BE2C (cell line): ENCODE results near the gene OPA3. TPM values are rescaled to one million over a fixed set of nuclear protein-coding genes. Genes with fewer than 3 reads are reported as not detected.
"Not testable (repeated sequence)": the region's sequence is repeated elsewhere in the genome, so short reads cannot be mapped to it uniquely, and the experiment has no call there.

Experiments used
- DNase-seq: peaks from one replicate; pipeline ENCODE4 v3.0.0-alpha.2; 2020
- H3K27me3 ChIP-seq: fragments of 250-450 bp; sonication (Bioruptor Pico); 2 replicates; pipeline ENCODE4 v1.5.1; 2020; ENCODE audit warnings: mild to moderate bottlenecking
- H3K36me3 ChIP-seq: fragments of 250-450 bp; sonication (Bioruptor Pico); 2 replicates; pipeline ENCODE4 v1.5.1; 2020; ENCODE audit warnings: mild to moderate bottlenecking
- H3K4me1 ChIP-seq: fragments of 250-450 bp; sonication (Bioruptor Pico); 2 replicates; pipeline ENCODE4 v1.5.1; 2020
- H3K4me3 ChIP-seq: 2 replicates; pipeline ENCODE4 v1.5.1; 2011; ENCODE audit warnings: low read depth, low read length
- H3K9me3 ChIP-seq: fragments of 250-450 bp; sonication (Bioruptor Pico); 2 replicates; pipeline ENCODE4 v1.5.1; 2020
- polyA plus RNA-seq: library from polyadenylated mRNA; unstranded; fragments of >200 nt; gene quantifications from one replicate; pipeline ENCODE4 v1.2.1, GENCODE V29; 2012; ENCODE audit warnings: low read depth, missing spikeins; ENCODE audit not compliant: insufficient read length, insufficient read depth
- TF ChIP-seq, protein P1 (sequence below): IDR thresholded peaks from 2 replicates; pipeline ENCODE4 v1.5.1; 2012; ENCODE audit warnings: mild to moderate bottlenecking, low read depth, low read length

OPA3 gene
- polyA plus RNA-seq = 11.8 TPM

DNA sequence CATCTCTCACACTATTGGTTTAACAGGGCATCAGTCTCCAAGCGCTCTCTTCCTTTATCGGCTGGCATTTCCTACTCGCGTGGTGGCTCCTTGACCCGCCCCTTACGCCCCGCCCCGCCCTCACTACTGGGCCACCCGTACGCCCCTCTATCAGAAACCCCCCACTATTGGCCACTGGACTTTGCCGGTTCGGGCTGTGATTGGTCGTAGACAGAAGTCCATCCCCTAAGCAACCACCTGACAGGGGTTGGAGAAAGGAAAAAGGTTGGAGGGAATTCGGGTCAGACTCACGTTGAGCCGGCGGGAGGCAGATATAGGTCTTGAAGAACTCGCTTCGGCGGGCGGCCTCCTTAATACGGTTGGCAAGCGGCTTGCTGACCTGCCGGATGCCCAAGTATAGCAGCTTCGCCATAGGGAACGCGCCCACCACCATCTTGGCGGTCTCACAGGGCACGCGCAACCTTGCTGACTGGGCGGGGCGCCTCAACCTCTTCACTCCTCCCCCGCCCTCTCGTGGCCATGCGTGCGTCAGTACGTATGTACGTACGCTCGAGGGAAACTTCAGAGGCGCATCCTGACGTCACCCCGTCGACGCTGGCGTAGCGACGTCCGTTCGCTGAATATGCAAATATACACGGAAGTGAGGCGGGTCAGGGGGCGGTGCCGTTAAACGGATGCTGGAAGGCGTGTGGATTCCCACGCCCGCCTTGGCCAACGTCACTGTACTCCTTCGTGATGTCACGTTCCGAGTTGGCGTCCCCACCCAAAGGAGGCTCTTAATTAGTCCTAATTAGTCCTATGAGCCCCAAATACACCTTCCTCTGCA is at the start of gene OPA3:
OPA3 (minus strand) TSS at position 471 of the 826 bp plus-strand sequence; CDS start at position 433, 38 bp downstream.
- H3K9me3 ChIP-seq = no peaks in the 10 kb centered on the region
- peak within 1 kb of the TSS; percentile 83 for H3K4me3 ChIP-seq
- no peaks in the 10 kb centered on the region for H3K4me1 ChIP-seq
- peak; percentile 99 for DNase-seq
- TF ChIP-seq, protein P1, sequence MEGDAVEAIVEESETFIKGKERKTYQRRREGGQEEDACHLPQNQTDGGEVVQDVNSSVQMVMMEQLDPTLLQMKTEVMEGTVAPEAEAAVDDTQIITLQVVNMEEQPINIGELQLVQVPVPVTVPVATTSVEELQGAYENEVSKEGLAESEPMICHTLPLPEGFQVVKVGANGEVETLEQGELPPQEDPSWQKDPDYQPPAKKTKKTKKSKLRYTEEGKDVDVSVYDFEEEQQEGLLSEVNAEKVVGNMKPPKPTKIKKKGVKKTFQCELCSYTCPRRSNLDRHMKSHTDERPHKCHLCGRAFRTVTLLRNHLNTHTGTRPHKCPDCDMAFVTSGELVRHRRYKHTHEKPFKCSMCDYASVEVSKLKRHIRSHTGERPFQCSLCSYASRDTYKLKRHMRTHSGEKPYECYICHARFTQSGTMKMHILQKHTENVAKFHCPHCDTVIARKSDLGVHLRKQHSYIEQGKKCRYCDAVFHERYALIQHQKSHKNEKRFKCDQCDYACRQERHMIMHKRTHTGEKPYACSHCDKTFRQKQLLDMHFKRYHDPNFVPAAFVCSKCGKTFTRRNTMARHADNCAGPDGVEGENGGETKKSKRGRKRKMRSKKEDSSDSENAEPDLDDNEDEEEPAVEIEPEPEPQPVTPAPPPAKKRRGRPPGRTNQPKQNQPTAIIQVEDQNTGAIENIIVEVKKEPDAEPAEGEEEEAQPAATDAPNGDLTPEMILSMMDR = no peak
- H3K27me3 ChIP-seq = no peaks in the 10 kb centered on the region
- no peaks in the 10 kb centered on the region for H3K36me3 ChIP-seq

DNA sequence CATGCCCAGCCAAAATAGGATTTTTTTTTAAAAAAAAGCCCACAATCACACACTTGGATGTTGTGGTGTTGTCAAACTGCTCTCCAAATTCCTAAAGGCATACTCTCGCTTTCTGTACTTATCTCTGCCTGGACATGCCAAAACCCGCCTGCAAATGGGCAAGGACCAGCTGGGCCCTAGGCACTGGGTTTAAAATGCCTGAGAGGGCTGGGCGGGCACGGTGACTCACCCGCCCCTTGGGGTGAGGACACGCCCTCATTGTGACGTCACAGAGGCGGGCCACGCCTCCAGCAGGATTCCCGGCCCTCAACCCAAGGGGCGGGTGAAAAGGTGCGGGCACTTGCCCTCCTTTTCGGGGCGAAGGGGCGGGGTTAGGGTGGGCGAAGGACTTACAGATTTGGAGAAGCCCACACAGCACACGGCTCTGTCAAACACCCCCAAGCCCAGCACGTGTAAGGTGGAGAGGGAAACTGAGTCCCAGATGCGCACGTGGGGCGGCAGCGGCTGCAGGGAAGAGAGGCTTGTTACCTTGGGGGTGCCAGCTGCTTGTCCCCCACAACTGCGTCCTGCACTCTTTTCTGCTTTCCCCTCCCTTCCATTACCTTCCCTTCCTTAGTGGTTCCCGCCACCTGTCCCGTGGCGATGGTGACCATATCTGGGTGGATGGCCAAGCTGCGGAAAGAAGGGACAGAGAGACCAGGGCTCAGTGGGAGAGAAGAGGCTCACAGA is 48.0 kb upstream of the OPA3 start:
- peak; percentile 87 for DNase-seq
- no peaks in the 10 kb centered on the region for H3K4me1 ChIP-seq
- no peaks in the 10 kb centered on the region for H3K27me3 ChIP-seq
- TF ChIP-seq, protein P1 = no peak
- no peak overlapping the region for H3K4me3 ChIP-seq
- H3K9me3 ChIP-seq = no peaks in the 10 kb centered on the region
- no peaks in the 10 kb centered on the region for H3K36me3 ChIP-seq

- H3K27me3 ChIP-seq = no peaks in the 10 kb centered on the region
- TF ChIP-seq, protein P1 = no peak
These were observed 45.9 kb upstream of the OPA3 start for GRCh38 chr19:45630463-45630862.

GRCh38 chr19:45629704-45630103 is 45.1 kb upstream of the OPA3 start:
- Histone ChIP-seq H3K27me3 (no peaks in the 10 kb centered on the region), H3K4me3 (no peak overlapping the region), H3K4me1 (no peaks in the 10 kb centered on the region), H3K9me3 (no peaks in the 10 kb centered on the region), H3K36me3 (no peaks in the 10 kb centered on the region)
- DNase-seq = no peak
- TF ChIP-seq, protein P1 = no peak

More at GRCh38 chr19:45630463-45630862, 45.9 kb upstream of the OPA3 start:
- Histone ChIP-seq H3K9me3 (no peaks in the 10 kb centered on the region), H3K4me1 (no peaks in the 10 kb centered on the region), H3K4me3 (no peak overlapping the region), H3K36me3 (no peaks in the 10 kb centered on the region)
- no peak for DNase-seq

DNA sequence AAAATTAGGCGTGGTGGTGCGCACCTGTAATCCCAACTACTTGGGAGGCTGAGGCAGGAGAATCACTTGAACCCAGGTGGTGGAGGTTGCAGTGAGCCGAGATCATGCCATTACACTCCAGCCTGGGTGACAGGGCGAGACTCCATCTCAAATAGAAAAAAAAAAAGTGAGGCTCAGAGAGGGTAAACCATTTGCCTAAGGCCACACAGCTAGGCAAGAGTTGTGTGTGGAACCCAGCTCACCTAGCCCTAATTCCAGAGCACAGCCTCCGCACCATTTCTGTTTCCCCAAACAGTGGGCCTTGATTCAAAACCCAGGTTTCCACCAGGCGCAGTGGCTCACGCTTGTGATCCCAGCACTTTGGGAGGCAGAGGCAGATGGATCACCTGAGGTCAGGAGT is 43.6 kb upstream of the OPA3 start:
- not testable (repeated sequence) for DNase-seq, H3K9me3 ChIP-seq, H3K4me1 ChIP-seq, H3K36me3 ChIP-seq, H3K4me3 ChIP-seq, H3K27me3 ChIP-seq

DNA sequence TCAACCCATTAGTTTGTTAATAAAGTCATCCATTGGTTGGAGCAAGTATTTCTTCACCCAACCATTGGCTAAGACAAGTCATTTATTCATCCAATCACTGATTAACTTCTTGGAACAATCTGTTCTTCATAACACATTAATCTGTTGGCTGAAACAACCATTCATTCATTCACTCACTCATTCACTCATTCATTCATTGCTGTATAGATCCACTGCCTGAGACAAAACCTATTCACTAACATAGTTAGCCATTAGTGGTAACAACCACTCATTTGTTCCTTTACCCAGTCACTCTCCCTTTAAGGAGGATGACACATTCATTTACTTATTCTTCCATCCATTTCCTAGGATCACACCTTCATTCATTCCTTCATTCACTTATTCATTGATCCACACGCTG is 39.4 kb upstream of the OPA3 start:
- DNase-seq = no peak
- Histone ChIP-seq H3K4me1 (no peaks in the 10 kb centered on the region), H3K9me3 (no peaks in the 10 kb centered on the region), H3K4me3 (no peak overlapping the region), H3K27me3 (no peaks in the 10 kb centered on the region), H3K36me3 (no peaks in the 10 kb centered on the region)
- TF ChIP-seq, protein P1 = no peak
